Activated CD8-positive, alpha-beta memory T cell treated with anti-CD3 and anti-CD28 coated beads, Interleukin-2, amount 50 U/mL, for 24 hours (primary cell): ENCODE results near the gene KCNQ1.

Experiments used
- DNase-seq: peaks from one replicate; pipeline ENCODE4 v3.0.0-alpha.2; 2020; ENCODE audit errors: extremely low read depth

Gene KCNQ1

DNA sequence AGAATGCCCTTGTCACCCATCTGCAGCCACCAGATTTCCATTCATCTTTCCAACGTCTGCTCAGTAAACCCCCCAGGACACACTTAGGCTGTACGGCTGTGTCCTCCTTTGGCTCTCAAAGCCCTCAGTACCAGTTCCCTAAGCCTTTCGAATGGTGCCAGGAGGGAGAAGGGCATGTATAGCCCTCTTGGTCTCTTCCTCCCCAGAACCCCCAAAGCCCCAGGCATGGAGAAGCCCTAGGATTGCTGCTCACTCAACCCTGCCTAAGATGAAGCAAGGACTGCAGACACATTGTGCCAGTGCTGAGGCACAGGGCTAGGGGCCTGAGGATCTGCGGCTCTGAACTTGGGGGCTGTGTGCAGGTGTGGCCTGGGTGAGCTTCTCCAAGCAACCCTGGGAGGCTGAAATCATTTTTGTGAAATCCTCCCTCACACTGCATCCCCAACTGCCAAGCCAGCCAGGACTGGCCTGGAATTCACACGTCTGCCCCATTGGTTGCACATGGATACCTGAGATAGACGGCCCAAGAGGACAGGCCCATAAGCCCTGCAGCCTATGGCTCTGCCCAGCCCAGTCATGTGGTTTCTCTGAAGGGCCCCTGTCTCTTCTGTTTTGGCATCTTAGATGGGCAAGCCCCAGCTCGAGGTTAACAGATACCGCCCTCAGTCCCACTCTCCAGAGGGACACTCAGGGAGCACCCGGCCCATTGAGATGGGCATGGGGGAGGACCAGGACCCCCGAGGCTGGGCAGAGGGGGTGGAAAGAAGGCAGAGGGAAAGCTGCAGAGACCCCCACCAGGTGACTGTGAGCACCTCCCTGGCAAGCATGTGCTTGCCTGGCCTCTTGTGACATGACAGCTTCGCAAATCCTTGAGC is 221.0 kb downstream of the KCNQ1 start:
- DNase-seq = no peak

DNA sequence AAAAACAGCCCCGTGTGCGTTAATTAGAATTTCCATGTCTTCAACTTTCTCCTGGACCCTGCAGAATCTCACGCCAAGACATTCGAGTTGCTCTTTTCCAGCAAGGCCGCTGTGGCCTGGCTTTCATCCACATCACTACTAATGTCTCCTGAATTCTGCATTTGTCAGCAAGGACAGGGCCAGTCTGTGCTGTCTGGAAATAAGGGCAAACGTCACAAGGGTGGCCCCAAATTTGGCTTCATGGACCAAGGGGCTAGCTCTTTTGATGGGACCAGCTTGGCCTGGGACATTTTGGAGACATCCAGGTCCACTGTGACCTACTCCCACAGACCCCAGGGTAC is 221.6 kb downstream of the KCNQ1 start:
- DNase-seq = no peak

DNA sequence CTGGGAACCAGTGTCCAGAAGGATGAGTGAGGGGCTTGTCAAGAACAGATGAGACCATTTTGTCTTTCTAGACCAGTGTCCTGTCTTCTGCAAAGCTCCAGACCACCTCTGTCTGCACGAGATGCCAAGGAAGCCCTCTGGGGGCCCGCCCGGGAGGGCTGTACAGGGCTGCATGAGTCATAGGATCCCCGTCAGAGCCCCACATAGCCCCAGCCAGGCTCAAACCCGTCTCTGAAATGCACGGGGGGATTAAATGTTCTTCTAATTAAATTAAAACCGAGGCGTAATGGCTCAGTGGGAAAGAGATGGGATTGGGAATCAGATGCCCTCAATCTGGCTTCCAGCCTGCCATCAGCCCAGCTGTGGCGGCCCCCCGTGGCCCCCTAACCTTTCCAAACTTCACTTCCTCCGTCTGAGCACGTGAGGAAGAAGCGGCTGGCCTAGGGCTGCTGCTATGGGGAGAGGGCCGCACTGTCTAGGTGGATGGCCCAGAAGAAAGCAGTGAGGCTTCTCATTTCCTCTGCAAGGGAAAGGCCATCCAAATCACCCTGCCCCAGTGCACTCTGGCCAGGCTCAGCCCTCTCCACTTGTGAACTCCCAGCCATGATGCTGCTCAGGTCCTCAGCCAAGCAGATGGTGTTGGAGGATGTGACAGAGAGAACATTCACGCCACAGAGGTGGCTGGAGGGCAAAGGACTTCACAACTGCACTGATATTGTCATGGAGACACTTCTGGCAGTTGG is 222.2 kb downstream of the KCNQ1 start:
- no peak for DNase-seq

DNA sequence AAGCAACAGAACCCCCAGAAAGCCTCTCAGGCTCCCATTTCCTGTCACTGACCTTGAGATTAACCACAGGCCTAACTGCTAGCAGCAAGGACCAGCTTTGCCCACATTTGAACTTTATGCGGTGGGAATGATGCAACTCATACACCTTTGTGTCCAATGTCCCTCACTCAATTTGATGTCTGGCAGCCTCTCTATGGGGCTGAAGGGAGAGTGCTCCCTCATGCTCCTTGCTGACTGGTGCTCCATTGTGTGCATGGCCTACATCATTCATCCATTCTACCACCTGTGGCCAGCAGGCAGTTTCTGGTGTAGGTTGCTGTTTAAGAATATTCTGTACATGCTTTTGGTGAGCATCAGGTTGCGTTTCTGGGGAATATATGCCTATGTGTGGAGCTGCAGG is 223.1 kb downstream of the KCNQ1 start:
- DNase-seq = no peak

DNA sequence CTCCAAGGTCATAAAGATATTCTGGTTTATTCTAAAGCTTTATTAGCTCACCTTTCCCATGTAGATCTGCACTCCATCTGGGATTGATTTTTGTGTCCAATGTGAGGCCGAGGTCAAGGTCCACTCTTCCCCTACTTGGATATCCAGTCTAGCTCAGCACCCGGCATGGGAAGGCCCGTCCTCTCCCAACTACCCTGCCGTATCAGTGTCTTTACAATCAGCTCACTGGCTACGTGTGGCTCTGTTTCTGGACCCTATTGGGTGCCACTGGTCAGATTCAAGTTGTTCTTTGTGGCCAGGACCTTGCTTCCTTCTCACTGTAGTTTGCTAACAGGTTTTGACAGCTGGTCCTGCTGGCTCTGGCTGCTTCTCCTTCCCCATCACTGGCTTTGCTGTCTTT is 224.1 kb downstream of the KCNQ1 start:
- DNase-seq = no peak

DNA sequence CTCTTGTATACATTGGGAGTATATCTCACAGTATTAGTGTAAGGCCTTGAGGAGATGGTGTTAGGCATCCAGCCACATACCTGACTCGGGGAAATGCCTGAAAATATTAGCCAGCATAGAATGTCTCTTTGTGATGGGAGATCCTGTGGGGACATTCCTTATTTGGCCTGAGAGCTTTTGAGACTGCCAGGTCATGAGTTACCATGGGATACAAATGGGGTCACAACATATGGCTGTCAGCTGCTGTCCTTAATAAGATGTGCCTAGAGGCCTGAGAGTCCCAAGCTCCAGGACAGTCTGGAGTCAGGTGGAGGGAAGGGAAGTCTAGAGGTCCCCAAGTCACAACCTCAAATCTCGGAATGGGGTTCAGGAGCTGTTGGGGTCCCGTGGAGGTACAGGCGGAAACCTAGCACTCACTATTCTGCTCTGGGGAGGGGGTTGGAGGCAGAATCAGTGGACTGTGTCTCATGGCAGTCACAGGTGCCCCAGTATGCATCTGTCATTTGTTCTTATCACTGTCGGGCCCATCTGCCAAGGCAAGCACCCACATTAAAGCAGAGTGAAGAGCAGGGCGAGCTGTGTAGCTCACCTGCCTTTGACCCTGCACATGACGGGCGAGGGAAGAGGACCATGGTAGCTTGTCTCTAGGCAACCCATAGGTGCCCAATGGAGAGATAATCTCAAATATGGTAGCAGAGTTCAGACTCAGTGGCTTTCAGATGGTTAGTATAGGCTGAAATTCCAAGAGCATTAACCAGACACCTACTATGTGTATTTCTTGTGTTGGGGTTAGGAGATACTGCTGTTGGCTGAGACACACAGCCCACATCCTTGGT is 225.0 kb downstream of the KCNQ1 start:
- no peak for DNase-seq

DNA sequence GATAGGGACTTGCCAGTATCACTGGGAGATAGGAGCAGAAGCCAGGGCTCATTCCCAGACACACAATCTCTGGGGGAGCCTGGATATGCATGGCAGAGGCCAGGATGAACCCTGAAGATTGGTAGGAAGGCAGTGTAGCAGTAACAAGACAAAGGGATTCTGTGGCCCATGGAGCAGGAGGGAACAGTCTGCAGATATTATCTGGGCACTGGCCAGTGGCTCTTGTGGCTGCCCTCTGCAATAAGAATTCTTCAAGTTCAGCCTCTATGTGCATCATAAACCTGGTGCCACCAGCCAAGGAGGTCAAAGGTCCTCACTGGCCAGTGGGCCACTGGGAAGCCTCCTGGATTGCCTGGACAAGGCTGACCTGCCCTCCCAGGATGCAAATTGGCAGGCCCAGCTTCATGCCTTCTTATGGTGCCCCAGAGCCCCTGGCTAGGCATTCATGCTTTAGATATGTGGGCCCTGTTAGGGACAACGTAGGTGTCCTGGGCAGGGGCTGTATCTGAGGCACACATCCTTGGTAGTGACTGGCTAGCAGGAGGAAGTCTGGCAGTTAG is 225.8 kb downstream of the KCNQ1 start:
- DNase-seq = no peak

DNA sequence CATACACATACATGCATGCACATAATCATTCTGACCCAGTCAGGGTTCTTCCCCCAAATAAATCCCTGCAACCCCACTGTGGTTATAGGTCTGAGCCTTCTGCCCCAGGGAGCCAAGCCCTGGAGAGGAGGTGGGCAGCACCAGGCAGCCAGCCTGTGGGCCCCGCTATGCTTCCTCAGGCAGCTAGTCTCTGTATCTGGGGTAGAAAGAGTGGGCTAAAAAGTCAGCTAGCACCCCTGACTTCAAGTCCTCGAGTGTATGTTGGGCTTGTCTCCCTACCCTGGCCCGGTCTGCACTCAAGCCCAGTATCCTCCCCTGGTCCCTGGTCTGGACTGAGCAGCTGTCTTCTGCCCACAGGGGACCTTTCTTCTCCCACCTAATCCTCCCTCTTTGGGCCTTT is 226.9 kb downstream of the KCNQ1 start:
- no peak for DNase-seq

DNA sequence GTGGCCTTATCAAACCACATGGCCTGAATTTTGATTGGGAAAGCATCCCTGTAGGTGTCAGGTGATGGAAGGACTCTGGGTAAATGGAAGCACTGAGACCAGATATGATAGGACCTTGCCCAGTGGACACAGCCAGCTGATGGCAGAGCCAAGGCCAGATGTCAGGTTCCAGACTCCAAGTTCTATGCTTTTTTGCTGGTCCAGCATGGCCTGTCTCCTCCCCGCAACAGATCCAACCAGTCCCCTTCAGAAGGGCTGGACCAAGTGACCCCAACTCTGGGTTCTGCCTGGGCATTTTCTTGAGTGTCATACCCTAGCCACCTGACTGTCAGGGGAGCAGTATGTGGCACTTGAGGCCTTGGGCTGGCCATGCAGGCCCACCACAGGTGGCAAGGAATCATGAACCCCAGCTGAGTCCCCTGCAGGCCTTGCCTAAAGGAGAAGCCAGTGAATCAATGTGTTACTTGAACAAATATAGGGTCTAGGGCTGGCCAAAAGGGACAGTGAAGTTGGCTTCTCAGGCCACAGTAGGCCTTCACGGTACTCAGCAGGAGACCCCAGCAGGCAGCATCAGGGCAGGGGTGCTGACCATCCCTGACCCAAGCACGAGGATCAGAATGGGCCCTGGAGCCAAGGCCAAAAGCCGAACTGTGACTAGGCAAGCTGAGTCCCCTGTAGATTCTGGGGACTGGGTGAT is 227.9 kb downstream of the KCNQ1 start:
- DNase-seq = no peak

DNA sequence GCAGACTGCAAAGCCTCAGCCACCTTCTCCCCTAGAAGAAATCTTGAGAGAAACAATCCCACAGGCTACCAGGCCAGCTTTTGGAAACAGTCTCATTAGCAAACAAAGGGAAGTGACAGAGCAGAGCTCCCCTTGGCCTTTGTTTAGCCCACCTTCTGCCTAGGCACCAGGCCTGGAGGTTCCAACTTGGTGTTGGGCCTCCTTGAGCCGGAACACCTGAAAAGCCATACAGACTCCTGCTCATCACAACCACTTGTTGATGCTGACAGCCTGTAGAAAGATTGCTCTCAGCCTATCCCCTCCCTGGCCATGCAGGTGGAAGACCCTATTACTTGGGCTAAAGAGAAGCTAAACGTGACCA is 228.4 kb downstream of the KCNQ1 start:
- DNase-seq = no peak

DNA sequence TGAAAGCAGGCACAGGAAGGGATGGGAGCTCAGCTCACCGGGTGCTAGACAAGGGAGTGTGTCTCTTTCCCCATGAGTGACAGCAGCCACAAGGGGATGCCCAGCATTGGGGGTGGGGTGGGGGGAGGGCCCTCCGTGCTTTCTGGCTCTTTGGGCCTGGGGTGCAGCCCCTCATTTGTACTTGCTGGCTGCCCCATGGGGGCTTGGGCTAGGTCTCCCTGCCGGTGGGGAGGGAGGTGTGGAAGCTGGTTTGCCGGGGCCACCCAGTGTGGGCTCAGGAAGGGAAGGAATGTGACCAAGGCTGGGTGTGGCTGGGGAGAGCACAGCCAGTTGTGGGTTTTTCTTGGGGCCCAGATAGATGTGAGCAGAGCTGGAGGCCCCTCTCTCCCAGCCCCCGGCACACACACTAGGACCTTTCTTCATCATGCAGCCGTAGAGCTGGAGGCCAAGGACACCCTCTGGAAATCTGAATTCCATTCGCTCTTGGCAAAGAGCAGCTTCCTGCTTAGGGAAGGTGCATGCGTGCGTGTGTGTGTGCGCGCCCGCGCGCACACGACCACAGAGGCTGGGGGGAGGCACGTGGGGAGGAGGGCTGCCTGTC is 229.2 kb downstream of the KCNQ1 start:
- no peak for DNase-seq

DNA sequence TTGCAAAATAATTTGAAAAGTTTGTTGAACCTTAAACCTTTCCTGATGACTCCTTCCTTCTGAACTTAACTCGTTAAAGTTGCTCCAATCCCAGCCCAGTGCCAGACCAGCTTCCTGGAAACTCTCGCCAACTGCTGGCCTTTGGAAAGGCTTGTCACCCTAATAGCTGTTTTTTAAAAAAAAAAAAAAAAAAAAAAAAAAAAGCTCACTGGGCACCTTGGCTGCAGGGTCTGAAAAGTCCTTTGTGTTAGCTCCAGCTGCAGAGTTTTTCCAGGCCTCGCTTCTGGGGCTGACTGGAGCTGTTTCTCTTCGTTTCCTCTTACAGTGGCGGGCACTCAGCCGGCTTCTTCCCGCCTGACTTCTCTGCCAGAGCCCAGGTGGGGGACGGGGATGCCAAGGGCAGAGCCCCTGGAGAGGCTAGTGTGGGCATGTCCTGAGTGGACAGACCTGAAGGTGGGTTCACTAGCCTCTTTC is 229.9 kb downstream of the KCNQ1 start:
- DNase-seq = no peak

DNA sequence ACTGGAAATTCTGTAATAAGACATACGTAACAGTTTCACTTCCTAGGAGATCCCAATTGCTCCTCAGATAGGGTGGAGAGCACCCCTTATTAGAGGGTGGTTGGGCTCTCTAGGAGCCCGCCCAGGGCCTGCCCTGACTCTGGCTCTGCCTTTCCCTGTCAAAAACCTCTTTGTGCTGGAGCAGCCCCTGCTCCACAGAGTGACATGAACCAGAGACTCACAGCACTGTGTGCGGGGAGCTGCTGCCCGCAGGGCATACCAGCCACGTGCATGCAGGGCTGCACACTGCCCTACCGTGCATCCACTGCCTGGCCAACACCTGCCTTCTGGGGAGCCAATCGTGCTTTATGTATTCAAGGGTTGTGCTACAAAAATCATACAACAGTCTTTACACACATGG is 230.7 kb downstream of the KCNQ1 start:
- DNase-seq = no peak

DNA sequence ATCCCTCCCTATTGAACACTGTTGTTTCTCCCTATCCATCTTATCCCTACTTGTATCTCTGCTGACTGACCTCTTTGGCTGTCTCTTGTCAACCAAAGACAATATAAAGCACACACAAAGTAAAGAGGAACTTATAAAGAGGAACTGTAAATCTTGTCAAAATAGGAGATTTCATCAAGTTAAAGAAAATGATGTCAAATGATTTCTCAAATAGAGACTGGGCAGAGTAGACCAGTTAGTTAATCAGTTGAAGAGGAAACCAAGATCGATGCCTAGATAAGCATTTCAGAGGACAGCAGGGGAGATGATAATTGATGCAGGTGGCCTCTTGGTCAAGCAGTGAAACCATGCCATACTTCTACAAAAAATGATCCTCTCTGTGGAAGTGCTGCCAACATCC is 232.3 kb downstream of the KCNQ1 start:
- no peak for DNase-seq

DNA sequence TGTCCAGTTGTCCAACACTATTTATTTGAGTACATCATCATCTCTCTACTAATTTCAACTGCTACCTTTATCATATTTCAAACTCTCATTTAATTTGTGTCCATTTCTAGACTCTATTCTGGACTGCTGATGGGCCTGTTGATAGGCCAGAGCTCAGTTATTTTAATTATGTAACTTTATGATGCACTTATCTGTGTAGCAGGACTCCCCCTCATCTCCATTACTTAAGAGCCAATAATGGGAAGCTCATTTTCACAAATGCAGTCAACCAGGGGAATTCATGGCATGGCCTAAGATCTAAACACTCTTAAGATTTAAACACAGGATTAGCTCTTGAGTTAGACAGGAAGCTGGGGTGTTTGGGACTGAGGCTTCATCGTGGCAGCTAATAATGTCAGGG is 233.6 kb downstream of the KCNQ1 start:
- DNase-seq = no peak

DNA sequence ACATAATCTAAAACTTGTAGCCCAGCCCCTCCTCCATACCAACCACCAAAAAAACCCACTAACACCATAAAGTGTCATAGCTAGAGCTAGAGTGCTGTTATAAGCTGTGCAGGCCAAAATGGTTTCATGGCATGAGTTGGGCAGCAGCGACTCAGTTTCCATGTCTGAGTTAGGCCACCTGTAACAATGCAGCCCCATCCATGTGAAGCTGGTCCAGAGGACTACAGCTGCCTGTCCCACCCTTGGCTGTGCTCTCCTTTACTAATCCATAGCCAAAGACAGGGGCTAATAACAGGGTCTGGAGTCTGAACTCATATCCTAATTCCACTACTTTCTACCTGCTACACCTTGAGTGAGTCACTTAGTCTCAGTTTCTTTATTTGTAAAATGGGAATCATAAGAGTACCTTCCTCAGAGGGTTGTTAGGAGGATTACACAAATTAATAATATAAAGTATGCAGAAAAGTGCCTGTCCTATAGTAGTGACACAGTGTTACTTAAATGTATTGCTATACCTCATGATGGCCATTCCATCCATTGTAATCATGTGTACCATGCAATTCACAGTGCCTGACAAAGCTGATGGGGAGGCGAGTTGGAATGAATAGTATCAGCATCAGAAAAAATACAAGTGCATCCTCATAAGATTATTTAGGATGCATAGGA is 234.3 kb downstream of the KCNQ1 start:
- DNase-seq = no peak

DNA sequence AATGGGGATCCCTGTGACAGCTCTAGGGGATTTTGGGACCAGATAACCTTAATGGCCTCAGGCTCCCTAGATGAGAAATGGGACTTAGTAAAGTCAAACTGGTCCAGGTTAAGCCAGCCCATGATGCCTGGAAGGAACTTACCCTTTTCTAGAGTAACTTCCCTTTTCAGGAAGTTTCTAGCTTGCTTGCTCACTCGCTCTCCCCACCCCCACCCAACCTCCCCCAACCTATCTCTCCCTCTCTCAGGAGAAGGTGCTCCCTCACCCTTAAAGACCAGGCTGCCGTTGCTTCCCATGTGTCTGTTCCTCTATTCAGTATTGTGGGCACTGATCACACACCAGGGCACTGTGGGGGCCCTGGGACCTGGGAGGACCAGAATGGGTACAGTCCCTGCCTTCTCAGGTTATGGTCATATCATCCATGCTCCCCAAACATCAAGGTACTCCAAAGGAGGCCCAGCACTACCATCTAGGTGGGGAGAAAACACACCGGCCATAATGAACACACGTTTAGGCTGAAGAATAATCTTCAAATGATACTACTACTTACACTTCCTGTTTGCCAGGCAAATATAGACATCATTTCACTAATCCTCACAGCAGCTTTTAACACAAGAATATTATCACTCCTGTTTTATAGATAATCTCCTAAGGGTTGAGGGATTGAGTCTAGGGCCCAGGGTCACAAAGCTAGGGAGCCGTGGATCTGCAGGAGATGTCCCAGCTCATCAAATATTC is 236.8 kb downstream of the KCNQ1 start:
- DNase-seq = no peak

DNA sequence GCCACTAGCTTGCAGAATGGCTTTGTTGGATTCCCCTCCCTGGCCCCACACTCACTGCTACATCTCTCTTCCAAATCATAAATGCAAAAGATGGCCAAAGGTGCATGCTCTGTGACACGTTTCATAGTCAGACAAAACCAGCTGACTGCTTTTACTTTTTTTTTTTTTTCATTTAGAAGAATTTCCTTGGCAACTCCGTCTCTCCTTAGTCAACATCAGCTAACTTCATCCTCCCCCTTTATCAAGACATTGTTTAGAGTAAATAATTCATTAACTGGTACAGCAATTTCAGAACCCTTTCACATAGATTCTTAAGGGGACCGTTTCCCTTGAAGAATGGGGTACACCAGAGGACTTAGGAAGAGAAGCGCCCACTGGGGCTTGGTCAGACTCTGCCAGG is 239.0 kb downstream of the KCNQ1 start:
- DNase-seq = no peak

DNA sequence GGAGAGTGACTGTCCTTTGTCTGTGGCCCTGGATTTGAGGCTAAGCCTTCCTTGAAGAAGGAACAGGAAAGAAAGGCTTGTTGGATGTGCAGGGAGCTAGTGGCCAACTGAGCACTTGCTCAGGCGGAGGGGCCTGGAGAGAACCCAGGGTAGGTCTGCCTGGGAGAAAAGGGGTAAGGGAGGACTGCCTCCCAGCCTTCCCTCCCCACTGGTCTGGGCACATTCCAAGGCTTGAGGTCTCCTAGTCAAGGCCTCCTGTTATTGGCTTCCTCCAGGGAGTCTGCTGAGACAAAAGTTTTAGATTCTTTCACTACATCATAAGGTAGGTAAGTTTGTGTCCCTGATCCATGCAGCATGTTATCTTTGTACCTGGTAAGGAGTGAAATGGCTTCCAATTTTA is 239.8 kb downstream of the KCNQ1 start:
- DNase-seq = no peak

DNA sequence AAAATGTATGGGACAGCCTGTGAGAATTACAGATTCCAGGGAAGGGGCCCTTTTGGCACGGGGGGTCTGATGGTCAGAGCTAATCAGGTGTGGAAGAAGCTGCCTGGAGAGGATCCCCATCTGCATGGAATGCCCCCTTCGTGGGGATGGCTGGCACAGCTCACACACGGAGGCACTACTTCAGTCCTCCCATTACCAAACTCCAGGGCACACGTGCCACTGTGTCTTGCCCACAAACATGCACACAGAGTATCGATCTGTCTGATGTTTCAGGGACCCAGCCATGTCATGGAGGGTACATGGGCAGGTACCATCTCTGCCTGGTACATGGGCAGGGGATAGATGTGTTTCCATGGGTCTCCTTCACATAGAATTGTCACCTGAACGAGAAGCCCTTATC is 240.2 kb downstream of the KCNQ1 start:
- DNase-seq = no peak
